Hematopoietic multipotent progenitor cell treated with erythropoietin and hydrocortisone succinate and interleukin-3 and kit ligand, for 17 days (in vitro differentiated cells): ENCODE data around the gene GP1BB.

ENCODE experiments used
- DNase-seq: peaks from one replicate; pipeline ENCODE4 v3.0.0-alpha.2; 2015; ENCODE audit warnings: low spot score

GP1BB gene

DNA sequence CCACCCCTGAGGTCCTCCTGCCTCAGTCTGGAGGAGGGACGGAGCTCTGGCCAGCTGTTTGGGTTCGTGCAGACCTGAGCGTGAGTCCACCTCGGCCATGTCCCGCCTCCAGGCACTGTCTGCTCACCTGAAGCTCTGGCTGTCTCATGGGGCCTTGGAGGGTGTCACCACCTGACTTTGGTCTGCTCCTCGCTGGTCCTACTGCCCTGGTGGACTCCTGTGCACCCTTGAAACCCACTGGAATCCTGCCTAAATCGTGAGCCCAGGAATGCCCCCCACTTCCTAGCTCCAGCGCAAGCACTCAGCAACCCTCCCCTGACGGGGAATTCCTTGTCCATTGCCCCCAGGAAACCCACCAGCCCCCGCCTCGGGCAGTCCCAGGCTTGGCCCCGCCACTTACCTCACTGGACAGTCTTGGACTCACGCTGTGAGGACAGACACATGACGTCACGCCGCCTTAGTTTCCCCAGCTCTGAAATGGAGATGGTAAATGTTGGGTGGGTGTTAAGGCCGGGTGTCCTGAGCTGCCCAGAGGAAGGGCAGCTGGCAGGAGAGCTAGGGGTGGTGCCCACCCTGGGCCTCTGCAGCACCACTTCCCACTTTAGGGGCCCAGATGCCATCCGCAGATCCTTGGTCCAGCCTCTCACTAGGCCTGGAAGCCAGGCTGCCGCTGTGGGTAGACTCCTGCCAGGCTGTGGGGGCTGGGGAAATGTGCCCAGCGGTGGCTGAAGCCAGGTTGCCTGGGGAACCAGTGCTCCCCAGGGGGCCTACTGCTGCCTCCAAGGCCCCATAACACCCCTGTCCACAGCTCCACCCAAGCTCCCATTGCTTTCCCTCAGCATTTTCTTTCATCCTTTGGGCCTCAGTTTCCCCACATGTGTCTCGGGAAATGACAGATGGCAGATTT lies 19.1 kb downstream of the GP1BB start:
- no peak for DNase-seq

DNA sequence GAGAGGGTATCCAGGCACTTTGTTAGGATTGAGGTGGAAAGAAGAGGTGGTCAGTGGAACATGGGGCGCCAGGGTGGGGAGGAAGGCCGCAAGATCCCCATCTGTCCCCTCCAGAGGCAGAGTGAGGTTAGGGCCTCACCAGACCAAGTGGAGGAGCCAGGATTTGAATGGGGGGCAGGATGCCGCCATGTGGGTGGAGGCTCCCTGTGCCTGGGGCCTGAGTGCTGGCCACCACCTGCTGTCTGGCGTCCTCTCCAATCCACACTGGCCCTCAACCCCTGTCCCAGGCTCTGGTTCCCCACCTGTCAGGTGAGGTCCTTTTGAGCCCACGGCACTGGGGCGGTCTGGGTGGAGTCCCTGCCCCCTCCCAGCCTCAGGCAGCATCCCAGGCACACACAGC lies 19.7 kb downstream of the GP1BB start:
- DNase-seq, result no peak

DNA sequence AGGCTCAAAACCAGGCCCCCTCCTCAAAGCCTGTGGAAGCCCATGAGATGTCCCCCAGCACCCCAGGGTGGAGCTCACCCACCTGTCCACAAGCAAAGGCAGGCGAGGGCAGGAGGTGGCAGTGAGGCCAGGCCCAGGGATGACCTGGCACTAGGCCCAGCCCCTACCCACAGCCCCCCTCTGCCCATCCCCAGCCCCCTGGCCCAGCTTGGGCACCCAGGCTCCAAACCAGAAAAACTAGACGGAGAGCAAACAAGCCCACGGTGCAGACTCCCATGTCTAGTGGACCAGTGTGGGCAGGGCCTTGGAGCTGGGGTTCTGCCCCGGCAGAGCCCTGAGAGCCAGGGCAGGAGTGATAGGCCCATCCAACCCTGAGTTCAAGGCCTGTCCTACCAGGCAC lies 20.3 kb downstream of the GP1BB start:
- DNase-seq, result no peak

DNA sequence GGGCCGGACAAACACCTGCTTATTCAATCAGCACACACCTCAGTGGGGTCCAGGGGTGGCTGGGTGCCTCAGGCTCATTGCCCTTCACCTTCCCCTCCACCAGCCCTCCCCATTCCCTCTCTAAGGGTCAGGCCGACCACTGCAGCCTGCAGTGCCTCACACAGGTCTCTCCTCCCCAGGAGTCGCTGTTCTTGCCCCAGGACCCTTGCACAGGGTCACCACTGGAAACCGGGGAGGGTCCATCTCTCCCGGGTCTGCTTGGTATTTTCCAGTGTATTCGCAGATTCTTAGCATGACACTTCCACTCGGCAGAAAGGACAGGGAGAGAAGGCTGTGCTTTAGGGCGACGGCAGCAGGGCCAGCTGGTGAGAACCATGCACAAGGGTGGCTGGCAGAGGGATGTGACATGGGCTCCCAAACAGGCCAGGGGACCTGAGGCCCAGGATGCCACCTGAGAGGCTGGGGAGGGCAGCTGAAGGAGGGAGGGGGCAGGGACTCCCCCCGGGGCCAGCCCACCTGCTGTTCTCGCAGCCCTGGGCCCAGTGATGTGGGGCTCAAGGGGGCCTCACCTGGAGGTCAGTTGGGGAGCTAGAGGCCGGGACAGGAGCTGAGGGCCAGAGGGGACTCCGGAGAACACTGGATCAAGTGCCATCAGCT lies 21.1 kb downstream of the GP1BB start:
- DNase-seq, result no peak

DNA sequence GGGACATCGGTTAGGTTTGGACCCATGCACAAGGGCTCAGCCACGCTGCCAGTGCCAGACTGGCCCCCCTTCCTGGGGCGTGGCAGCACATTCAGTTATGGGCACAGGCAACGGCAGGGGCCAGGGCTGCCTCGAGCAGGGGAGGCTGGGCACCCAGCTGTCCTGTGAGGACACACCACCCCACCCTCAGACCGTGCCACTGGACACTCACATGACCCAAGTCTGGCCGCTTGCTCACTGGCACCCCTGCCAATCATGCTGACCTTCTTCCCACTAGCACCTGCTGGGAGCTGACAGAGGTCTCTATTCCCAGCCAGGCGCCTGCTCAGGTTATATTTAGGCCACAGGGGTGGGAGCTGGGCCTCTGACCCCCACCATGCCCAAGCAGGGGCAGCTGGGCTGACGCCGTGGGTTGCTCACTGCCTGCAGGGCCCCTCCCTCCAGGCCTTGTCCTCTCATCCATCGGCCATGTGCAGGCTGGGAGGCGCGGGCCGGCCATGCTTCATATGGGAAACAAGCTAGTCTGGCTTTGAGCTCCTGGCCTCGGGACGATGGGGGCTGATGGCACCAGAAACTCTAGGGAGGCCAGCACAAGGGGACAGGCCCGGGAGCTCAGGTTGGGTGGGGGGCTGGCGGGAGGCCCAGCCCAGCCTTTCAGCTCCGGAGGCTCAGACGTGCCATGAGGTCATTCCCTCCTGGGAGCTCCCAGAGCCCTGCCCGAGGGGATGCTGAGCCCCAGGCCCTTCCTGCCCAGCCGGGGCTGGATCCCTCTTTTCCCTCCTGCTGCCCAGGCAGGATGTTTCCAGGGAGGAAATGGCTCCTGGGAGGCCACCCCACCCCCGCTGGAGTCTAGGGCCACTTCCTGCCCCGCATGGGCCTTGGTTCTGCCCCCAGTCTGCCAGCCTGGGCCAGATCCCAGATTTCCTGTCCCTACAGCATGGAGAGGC lies 22.1 kb downstream of the GP1BB start:
- DNase-seq, result no peak

DNA sequence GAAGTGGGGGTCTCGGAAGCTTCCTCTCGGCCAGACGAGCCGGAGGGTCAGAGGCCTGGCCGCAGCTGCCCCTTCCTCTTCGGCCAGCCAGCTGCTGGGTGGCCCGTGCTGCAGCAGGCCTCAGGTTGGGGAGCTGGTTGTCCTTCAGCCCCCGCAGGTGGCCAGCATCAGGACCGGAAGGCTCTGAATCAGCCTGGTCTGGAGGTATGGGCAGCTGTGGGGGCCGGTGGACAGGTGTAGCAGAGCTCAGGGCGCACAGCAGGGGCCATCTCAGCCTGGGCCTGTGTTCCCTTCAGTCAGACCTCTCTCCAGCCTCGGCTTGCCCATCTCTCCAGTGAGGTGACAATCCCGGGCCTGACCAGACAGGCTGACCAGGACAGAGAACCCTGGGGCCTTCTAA lies 23.4 kb downstream of the GP1BB start:
- no peak for DNase-seq

DNA sequence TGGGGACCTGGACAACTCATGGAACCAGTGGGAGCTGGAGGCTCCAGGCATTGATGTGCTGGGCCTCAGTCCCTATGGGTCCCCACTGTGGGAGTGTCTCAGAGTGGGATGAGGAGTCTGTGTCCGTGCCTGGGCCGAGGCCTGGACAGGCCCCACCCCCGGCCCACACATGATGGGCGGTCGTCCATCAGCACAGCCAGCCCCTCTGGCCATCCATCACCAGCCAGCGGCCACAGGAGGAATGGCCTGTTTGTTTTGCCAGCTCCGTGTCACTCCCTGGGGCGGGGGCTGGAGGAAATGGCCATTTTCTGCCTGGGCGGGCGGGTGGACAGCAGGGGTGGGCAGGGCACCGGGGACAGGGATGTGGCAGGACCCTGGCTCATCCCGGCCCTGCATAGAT lies 24.2 kb downstream of the GP1BB start:
- no peak for DNase-seq

DNA sequence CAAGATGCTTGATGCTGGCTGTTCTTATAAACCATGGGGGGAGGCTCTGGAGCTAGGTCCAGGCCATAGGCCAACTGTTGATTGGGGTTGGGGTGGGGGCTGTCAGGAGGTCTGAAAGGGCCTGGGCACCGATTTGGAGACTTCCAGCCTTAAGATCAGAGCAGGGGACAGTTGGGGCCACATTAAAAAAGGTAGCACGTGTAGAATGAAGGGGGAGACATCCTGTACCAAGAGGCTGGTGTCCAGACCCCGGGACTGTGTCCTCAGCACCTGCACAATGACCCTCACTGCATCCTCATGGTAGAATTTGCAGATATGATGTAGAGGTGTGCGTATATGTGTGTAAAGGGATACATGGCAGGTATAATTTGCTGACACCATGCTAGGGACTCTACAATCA lies 24.8 kb downstream of the GP1BB start:
- no peak for DNase-seq

DNA sequence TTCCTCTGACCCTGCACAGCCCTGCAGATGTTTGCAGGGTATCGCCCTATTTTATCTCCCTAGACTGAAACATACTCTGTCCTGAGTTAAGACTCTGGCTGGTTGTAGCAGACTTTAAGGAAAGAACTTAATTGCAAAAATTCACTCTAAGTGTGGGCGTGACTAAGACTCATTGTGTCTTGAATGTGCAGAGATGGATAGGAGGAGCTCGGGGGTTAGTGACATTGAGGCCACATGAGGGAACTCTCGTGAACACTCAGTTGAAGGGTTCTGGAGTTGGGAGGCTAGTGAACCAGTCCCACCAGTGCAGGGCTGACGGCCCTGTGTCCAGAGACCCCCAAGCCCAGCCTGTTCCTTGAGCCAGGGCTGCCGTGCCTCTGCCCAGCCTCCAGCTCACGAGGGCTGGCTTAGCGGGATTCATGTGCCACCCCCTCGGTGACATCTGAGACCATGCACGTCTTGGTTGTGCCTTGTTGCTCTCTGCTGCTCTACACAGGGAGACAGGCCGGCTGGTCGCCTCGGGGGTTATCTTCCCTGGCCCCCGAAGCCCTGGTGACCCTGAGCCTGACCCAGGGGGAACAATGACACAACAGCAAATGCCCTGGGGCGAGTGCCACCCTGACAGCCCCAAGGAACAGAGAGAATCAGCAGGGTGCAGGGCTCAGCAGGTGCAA lies 25.8 kb downstream of the GP1BB start:
- no peak for DNase-seq

DNA sequence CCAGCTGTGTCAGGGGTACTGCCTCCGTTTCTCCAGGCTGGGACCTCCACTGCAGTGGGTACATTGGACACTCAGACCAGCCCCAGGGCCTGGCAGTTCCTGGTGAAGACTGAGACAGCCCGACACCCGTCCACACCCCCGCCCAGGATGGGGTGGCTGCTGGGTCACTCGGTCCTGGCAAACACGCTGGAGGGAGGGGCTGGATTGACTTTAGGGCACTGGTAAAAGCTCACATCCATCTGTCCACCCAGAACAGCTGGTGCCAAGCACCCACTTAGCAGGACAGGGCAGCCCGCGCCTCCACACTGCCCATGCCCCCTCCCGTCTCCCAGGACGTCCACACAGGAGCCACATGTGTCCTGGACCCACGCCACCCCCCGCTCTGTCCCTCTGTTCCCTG lies 26.5 kb downstream of the GP1BB start:
- no peak for DNase-seq

DNA sequence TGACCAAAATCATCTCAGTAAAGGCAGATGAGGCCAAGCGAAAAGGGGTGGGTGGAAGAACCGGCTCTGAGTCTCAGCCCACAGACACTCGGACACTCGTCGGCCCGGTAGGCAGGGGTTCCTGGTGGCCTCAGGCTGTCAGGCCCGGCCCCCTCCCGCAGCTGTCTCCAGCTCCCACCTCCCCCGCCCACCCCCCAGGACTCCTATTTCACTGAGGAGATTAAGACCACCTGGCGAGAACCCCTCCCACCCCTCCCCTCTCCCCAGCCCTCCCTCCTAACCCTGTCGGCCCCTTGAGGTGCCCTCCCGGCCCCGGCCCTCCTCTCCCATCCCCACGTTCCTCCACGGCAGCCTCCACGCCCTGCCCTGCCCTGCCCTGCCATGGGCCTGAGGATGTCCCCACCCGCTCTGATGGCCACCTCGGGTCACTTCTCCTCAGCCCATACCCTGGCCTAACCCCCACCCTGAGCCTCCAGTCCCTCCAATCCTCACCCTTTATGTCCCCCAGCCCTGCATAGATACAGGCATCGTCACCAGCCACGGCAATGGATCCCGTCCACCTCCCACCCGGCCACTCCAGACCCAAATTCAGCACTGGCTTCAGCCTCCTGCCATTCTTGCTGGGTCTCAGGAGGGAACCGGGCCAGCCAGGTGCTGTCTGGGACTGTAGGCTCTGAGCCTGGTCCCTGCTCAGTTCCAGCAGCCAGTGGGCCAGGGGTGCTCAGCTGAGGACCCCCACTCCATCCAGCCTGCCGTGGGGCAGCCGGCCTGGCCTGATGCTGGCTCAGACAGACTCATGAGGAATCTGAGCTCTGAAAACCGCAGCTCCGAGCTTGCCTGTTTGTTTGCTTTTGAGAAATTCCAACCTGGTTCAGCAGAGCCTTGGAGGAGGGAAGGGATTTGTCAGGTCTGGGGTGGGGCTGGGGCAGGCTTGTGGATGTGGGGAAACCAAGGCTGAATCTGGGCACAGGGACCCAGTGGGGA lies 27.5 kb downstream of the GP1BB start:
- no peak for DNase-seq

DNA sequence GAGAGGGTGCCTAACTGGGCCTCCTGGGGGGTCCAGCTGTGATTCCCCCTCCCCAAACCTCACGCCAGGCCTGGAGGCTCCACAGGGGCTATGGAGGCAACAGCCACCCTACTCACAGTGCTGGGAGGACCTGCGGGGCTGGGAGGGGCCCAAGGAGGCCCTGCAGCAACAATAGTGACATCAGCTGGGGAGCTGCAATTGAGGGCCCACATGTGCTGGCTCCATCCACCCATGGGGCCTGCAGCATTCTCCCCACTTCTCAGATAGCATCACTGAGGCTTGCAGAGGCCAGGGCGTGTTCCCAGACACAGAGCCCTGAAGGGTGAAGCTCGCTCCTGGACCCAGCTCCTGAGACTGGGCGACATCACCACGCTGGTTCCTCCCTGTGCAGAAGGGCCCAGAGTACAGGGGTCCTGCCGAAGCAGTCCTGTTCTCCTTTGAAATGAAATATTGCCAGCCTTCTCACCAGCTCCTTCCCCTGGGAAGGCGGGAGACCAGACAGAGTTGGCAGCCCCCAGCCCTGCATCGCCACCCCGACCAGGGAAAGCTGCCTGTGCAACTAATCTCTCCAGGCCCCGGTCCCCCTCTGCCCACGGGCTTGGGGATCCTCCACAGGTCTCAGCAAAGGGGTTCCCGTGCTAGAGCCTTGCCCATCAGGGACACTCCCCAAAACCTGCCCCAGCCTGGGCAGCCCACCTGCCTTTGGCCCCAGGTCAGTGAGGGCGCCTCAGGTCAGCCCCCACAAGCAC lies 28.3 kb downstream of the GP1BB start:
- no peak for DNase-seq

DNA sequence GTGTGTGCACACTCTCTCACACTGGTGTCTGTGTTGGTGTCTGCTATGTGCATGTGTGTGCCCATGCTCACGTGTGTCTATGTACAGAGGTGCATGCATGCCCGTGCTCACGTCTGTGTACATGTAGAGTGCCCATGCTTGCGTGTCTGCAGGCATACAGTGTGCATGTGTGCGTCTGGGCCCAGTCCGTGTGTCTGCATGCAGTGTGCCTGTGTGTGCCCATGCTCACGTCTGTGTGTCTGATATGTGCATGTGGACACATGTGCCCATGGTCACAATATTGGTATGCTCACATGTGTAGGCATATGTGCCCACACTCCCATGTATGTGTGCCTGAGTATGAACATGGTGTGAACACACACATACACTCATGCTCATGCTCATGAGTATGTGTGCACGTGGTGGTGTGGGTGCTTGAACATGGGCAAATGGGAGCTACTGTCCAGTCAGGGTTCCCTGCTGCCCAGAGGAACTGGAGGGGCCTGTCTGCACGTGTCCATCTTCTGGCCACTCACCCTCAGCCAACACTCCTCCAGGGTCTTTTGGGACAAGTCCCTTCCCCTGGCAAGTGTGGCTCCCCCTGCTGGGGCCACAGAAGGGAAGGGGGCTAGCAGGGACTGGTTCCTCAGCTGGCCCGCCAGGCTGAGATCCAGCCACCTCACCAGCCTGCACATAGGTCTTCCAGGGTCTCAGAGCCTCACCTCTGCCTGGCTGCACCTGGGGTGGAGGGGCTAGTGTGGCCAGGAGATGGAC lies 29.9 kb downstream of the GP1BB start:
- DNase-seq, result no peak

DNA sequence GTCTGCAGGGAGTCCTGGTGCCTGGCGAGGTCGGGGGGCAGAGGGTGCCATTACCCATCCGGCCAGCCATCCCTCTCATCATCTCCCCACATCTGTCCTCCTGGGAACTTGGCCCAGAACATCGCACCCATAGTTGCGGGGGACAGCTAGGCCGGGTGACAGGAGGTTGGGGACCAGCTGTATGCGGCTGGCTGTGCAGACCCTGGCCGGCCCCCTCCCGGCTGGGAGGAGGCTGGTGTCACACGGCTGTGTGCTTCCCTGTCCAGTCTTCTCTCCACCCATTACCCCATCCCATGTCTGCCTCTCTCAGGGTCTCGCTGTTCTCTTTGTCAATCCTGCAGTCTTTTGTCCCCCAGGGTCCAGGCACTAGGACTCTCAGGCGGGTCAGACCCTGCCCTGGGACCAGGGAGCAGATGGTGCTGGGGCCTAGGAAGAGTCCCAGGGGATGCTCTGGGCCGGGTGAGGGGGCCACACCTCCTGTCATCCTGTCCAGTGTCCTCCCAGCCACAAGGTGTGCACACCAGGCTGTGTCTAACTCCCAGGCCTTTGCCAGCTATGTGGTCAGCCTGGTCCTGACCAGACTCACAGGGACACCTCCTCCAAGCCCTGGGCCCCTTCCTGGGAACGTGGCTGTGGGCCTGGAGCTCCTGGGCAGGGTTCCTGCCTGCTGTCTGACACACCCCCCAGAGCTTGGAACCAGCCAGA lies 30.8 kb downstream of the GP1BB start:
- DNase-seq, result no peak

DNA sequence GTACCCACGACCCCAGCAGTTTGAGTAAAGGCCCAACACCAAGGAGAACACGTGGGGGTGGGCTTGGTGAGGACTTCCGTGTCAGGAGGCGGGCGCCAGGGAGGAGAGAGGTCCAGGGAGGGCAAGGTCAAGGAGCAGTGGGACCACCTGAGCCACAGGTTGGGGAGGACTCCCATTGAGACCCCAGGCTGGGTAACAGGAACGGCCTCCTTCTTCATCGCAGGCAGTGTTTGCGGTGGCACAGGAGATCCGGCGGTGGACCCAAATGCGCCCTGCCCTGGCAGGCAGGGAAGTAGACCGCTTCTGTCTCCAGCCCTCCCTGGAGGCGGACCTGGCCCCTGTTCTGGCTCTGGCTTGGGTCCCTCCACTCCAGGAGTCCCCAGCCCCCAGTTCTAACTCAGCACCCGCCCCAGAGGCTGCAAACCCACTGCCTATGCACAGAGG lies 31.4 kb downstream of the GP1BB start:
- no peak for DNase-seq

DNA sequence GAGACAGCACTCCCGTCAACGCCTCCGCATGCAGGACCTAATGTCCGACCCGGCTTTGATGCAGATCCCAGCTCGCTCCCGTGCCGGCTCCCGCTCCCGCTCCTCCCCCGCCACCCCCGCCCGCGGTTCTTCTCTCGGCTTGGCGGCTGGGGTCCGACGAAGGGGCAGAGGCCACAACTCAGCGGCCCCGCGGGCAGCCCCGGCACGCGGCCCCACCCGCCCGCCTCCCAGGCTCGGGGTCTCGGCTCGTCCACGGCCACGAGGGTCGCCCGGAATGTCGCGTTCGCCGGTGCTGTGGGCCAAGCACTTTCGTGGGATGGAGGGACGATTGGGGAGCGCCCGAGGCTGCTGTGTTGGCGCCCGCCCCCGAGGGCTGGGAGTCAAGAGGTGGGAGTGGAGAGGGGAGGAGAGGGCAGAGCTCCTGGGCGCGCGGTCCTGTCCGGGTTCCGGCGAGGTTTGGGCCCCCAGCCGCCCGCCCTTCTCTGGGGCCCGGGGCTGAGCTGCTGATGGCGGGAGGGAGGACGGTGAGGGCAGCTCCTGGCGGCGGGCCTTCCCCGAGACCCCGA lies 31.9 kb downstream of the GP1BB start:
- no peak for DNase-seq

DNA sequence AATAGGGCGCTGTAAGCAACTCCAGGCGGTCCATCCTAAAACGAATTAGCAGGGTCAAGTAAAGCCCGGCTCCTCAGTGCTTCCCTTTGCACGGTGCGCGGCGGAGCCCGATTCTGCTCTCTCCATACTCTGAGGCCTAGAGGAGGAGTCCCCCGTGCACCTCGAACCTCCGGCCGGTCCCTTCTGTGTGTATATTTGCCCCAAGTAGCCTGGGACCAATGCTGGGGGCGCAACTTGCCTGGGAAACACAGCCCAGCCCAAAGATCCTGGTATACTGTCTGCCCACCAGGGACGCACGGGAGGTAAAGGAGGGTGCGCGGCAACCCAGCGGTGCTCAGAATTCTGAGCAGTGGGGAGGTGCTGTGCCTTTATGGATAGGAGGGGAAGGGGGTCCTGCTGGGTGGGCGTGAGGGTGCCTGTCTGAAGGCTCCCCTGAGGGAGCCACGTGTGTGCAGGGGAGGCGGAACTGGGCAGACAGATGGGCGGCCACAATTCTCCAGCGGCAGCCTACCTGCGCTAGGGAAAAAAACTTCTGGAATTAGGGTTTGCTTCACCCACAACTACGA lies 32.5 kb downstream of the GP1BB start:
- no peak for DNase-seq
